Heart left ventricle (tissue), 16 donors: ENCODE results near the gene LY9. TPM values are rescaled to one million over a fixed set of nuclear protein-coding genes. Genes with fewer than 3 reads are reported as not detected.

Experiments
- ATAC-seq, 4 donors: fragments of 200-7000 bp; cut with Tn5 transposase; one replicate each; pipeline ENCODE4 v1.9.1; 2020 to 2022; ENCODE audit warnings: moderate library complexity in 4 of 4, mild to moderate bottlenecking in 3 of 4, moderate number of reproducible peaks in 1 of 4
- DNase-seq, 5 donors: peaks; one replicate each; pipeline ENCODE4 v3.0.0-alpha.2; 2020
- H3K27ac ChIP-seq, 12 donors: fragments of 200-600 bp; sonication (generic) in 4 of 12; one replicate each; pipeline versions ENCODE4 v1.5.0 to v1.8.0; 2016 to 2022; ENCODE audit warnings: mild to moderate bottlenecking in 2 of 12
- H3K27me3 ChIP-seq, 9 donors: fragments of 200-600 bp; sonication (generic) in 2 of 9; one replicate each; pipeline versions ENCODE4 v1.5.1 to v1.8.0; 2016 to 2022; ENCODE audit warnings: mild to moderate bottlenecking in 3 of 9
- H3K36me3 ChIP-seq, 9 donors: fragments of 200-600 bp; sonication (generic) in 2 of 9; one replicate each; pipeline versions ENCODE4 v1.5.0 to v1.8.0; 2018 to 2022; ENCODE audit warnings: mild to moderate bottlenecking in 2 of 9
- H3K4me1 ChIP-seq, 12 donors: fragments of 200-600 bp; sonication (generic) in 4 of 12; one replicate each; pipeline versions ENCODE4 v1.5.0 to v1.8.0; 2016 to 2022; ENCODE audit warnings: mild to moderate bottlenecking in 3 of 12
- H3K4me3 ChIP-seq, 12 donors: fragments of 200-600 bp; sonication (generic) in 4 of 12; one replicate each; pipeline versions ENCODE4 v1.5.0 to v1.8.0; 2017 to 2022; ENCODE audit warnings: mild to moderate bottlenecking in 9 of 12, moderate library complexity in 4 of 12
- H3K9me3 ChIP-seq, 12 donors: fragments of 200-600 bp; sonication (generic) in 4 of 12; one replicate each; pipeline versions ENCODE4 v1.5.0 to v1.8.0; 2016 to 2022; ENCODE audit warnings: mild to moderate bottlenecking in 1 of 12
- CTCF ChIP-seq, 12 donors: fragments of 200-600 bp; sonication (generic) in 4 of 12; IDR thresholded peaks; one replicate each; pipeline versions ENCODE4 v1.5.0 to v1.8.0; 2018 to 2022; ENCODE audit warnings: antibody characterized with exemption in 12 of 12, mild to moderate bottlenecking in 5 of 12
- POLR2A ChIP-seq, 2 donors: fragments of 450-650 bp; IDR thresholded peaks; one replicate each; pipeline ENCODE4 v1.6.1; 2017; ENCODE audit warnings: antibody characterized with exemption in 2 of 2, mild to moderate bottlenecking in 2 of 2, moderate library complexity in 2 of 2
- WGBS, 4 donors: extraction: QIAGEN DNeasy Blood & Tissue Kit in 2 of 4; methylation state at CpG; one replicate each; pipeline versions ENCODE4 v1.1.5 to v1.1.7; 2013 to 2018; 5-methylcytosine and 5-hydroxymethylcytosine counted together
- intact Hi-C, 10 donors: fragments of 100-400 bp; cut with DNase I; formaldehyde crosslinking; loops; one replicate each; pipeline versions ENCODE4 v1.11.1 to v1.14.2; 2022
- polyA plus RNA-seq, 2 donors: library from polyadenylated mRNA; stranded (reverse); fragments of 200-250 nt; gene quantifications; one replicate each; pipeline ENCODE4 v1.2.3, GENCODE V29; 2013
- total RNA-seq, 9 donors: library from RNA; depleted of rRNA in 2 of 9; stranded (reverse); fragments of >200 nt in 2 of 9; fragmentation: NEBNext Ultra II Directional in 3 of 9; extraction: Animal tissue kit (Norgen Biotek cat#: 25700) in 3 of 9; gene quantifications; one replicate each; pipeline versions ENCODE4 v1.1.0 to v1.2.4, GENCODE V29; 2016 to 2023
- donor health status: ischemic (EF 13 %, LVEDD 7.1; RV severe dilation, severe dysfunction).
- donor health status: healthy with polysubstance abuse.
- donor health status: DM: no; HTN: yes; CAD: no.
- donor health status: DM: no; HTN: no; CAD: no.
- donor health status: ischemic (EF 25% LVEDD 6.9; RV normal size, moderate dysfunction).
- donor health status: ischemic (EF 25% LVEDD 5.7; RV mildly dilated, moderate dysfunction).
- donor health status: healthy.
- donor health status: DM: yes; HTN: yes; CAD: no.
- donor health status: ischemic (EF 35%, LVEDD 5.7; RV mildly dilated, moderate dysfunction).
- donor health status: nonischemic (EF 11% LVEDD 7.7; RV severe dilation, severe dysfunction).
- donor health status: DM: yes; HTN: yes; CAD: no.
- donor health status: PGD.
- donor health status: ischemic (EF 29% LVEDD 5.4; RV normal size, mild dysfunction).
- donor health status: nonischemic (EF 23%, LVEDD 6.1; RV moderate dilation, normal function).

LY9 gene
- total and polyA plus RNA-seq, 11 donors: 0.06 to 2.5 (median 0.33) TPM; not detected in 5

- Histone ChIP-seq H3K27ac (peak overlapping the region in 1 of 12 donors; percentile 62), H3K9me3 (peaks cover 0 to 4% (median 0%) of the 10 kb centered on the region in 12 donors), H3K36me3 (no peaks in the 10 kb centered on the region), H3K27me3 (no peaks in the 10 kb centered on the region), H3K4me3 (peak overlapping the region in 1 of 12 donors; percentile 49), H3K4me1 (peaks cover 0 to 9% (median 0%) of the 10 kb centered on the region in 12 donors)
- DNase-seq (no peak), ATAC-seq (no peak)
- intact Hi-C loops: no loop called here
- no peak for TF ChIP-seq POLR2A (IDR thresholded peaks at IDR 0.05)
- TF ChIP-seq CTCF (IDR thresholded peaks at IDR 0.05): no peak
- 37 to 48% (median 45%) methylated on average over 4 of the region's 4 CpGs for WGBS, 4 donors
Measured at GRCh38 chr1:160797861-160798273, 1.9 kb downstream of the LY9 start.

- Histone ChIP-seq H3K9me3 (peaks cover 0 to 4% (median 0%) of the 10 kb centered on the region in 12 donors), H3K4me3 (peak overlapping the region in 1 of 12 donors; percentile 49), H3K4me1 (peaks cover 0 to 9% (median 0%) of the 10 kb centered on the region in 12 donors), H3K36me3 (no peaks in the 10 kb centered on the region), H3K27ac (peak overlapping the region in 1 of 12 donors; percentile 62), H3K27me3 (no peaks in the 10 kb centered on the region)
- no peak for DNase-seq
- TF ChIP-seq POLR2A (IDR thresholded peaks at IDR 0.05) (no peak), CTCF (IDR thresholded peaks at IDR 0.05) (no peak)
- ATAC-seq: no peak
- WGBS, 4 donors: 87 to 89% (median 88%) methylated on average over 2 of the region's 2 CpGs
- intact Hi-C loops: no loop called here
Measured at GRCh38 chr1:160798439-160798838, 2.5 kb downstream of the LY9 start.

GRCh38 chr1:160799641-160800040 lies 3.7 kb downstream of the LY9 start:
- Histone ChIP-seq H3K27ac (no peak overlapping the region), H3K27me3 (no peaks in the 10 kb centered on the region), H3K4me1 (peaks cover 0 to 9% (median 0%) of the 10 kb centered on the region in 12 donors), H3K9me3 (peaks cover 0 to 8% (median 0%) of the 10 kb centered on the region in 12 donors), H3K4me3 (no peak overlapping the region), H3K36me3 (no peaks in the 10 kb centered on the region)
- ATAC-seq (no peak), DNase-seq (no peak)
- TF ChIP-seq POLR2A (IDR thresholded peaks at IDR 0.05): no peak
- TF ChIP-seq CTCF (IDR thresholded peaks at IDR 0.05): no peak
- intact Hi-C loops: no loop called here
- 83 to 88% (median 87%) methylated on average over 5 of the region's 5 CpGs for WGBS, 4 donors

GRCh38 chr1:160800142-160800541 lies 4.2 kb downstream of the LY9 start:
- intact Hi-C loops: no loop called here
- peak overlapping the region in 1 of 12 donors; percentile 16 for H3K4me3 ChIP-seq
- ATAC-seq (no peak), DNase-seq (no peak)
- 94 to 99% (median 98%) methylated on average over 1 of the region's 1 CpG for WGBS, 4 donors
- H3K4me1 ChIP-seq: peaks cover 0 to 9% (median 0%) of the 10 kb centered on the region in 12 donors
- no peaks in the 10 kb centered on the region for H3K27me3 ChIP-seq
- no peak overlapping the region for H3K27ac ChIP-seq
- no peaks in the 10 kb centered on the region for H3K36me3 ChIP-seq
- no peak for TF ChIP-seq CTCF (IDR thresholded peaks at IDR 0.05)
- peaks cover 0 to 7% (median 0%) of the 10 kb centered on the region in 12 donors for H3K9me3 ChIP-seq
